ENCODE measurements around the gene MPRIP.

DNA sequence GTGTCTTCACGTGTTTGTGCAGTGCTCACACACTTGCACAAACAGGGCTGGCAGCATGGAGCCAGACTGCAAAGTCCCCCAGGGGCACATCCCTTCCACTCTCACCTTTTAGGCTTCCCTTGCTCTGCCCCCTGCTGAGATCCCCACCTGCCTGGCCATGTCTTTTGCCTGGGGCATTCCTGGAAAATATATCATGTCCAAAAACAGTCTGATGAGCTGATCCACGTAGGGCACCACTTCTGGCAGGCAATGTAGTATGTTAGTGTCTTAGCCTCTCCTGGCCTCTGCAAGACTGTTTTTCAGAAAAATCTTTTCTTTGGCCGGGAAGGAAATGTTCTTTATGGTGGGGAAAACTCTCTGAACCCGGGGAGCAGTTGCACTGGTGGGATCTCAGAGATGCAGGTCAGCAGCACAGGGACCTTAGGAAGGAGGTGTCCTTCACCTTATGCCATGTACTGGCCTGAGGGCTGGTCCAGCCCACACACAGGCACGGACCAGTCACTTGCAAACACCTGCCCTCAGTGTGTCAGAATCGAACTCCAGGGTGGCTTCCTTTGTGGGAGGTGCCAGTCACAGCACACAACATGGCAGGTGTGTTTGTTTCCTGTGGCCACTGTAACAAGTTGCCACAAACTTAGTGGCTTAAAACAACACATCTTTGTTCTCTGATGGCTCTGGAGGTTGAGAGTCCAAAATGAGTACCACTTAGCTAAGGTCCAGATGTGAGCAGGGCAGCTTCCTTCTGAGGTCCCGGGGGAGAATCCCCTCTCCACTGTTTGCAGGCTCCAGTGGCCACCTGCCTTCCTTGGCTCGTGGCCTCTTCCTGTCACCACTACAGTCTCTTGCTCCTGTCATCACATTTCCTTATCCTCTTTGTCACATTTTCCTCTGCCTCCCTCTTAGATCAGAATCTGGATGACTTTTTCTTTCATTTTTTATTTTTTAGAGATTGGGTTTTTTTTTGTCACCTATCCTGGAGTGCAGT, 46.6 kb downstream of the MPRIP start:
- TF ChIP-seq CTCF (IDR thresholded peaks at IDR 0.05) (no peak), POLR2A (IDR thresholded peaks at IDR 0.05) (no peak)
